HTERT RPE-1 (cell line): Measurements from ENCODE around the gene PSMC6.

ENCODE experiments used
- in situ Hi-C: fragments of 300-500 bp; cut with MboI; formaldehyde crosslinking; loops from 4 replicates; pipeline ENCODE4 v1.14.3; 2020; ENCODE audit warnings: low sequenced_read_pairs

The PSMC6 gene

GRCh38 chr14:52706724-52707706, at the start of gene PSMC6:
Gene PSMC6, plus strand, starts transcription at chr14:52707200. Its CDS starts 20 bp downstream, at chr14:52707220.
- in situ Hi-C loops, result no loop called here

- in situ Hi-C loops, result no loop called here
Measured at GRCh38 chr14:52660325-52660724, 46.7 kb upstream of the PSMC6 start.

GRCh38 chr14:52660832-52661231, 46.2 kb upstream of the PSMC6 start:
- in situ Hi-C loops, result no loop called here

GRCh38 chr14:52661314-52661713, 45.7 kb upstream of the PSMC6 start:
- in situ Hi-C loops, result no loop called here

- in situ Hi-C loops, result no loop called here
Measured at GRCh38 chr14:52663850-52664249, 43.1 kb upstream of the PSMC6 start.

GRCh38 chr14:52678591-52678990, 28.4 kb upstream of the PSMC6 start:
- in situ Hi-C loops, result no loop called here

- in situ Hi-C loops, result no loop called here
Measured at GRCh38 chr14:52683985-52684520, 22.9 kb upstream of the PSMC6 start.

- in situ Hi-C loops, result no loop called here
Measured at GRCh38 chr14:52686176-52686575, 20.8 kb upstream of the PSMC6 start.

GRCh38 chr14:52690983-52691760, 15.8 kb upstream of the PSMC6 start:
- in situ Hi-C loops, result no loop called here

- in situ Hi-C loops, result no loop called here
Measured at GRCh38 chr14:52692248-52692962, 14.6 kb upstream of the PSMC6 start.

- in situ Hi-C loops, result no loop called here
Measured at GRCh38 chr14:52693036-52693435, 14.0 kb upstream of the PSMC6 start.

- in situ Hi-C loops, result no loop called here
Measured at GRCh38 chr14:52693532-52693931, 13.5 kb upstream of the PSMC6 start.

- in situ Hi-C loops, result no loop called here
Measured at GRCh38 chr14:52694761-52695480, 12.1 kb upstream of the PSMC6 start.

- in situ Hi-C loops, result no loop called here
Measured at GRCh38 chr14:52695481-52696091, 11.4 kb upstream of the PSMC6 start, which contains the start of gene ERO1A. Gene ERO1A, minus strand, starts transcription at chr14:52695558. Its CDS starts 77 bp downstream, at chr14:52695481.

GRCh38 chr14:52700701-52701172, 6.3 kb upstream of the PSMC6 start:
- in situ Hi-C loops, result no loop called here

GRCh38 chr14:52701223-52701622, 5.8 kb upstream of the PSMC6 start:
- in situ Hi-C loops, result no loop called here

- in situ Hi-C loops, result no loop called here
Measured at GRCh38 chr14:52703225-52703624, 3.8 kb upstream of the PSMC6 start.

- in situ Hi-C loops, result no loop called here
Measured at GRCh38 chr14:52703664-52704063, 3.3 kb upstream of the PSMC6 start.

- in situ Hi-C loops, result no loop called here
Measured at GRCh38 chr14:52706286-52706685, 714 bp upstream of the PSMC6 start.
